MCF 10A (cell line): ENCODE data around the gene SLC35E1. TPM values are rescaled to one million over a fixed set of nuclear protein-coding genes. Genes with fewer than 3 reads are reported as not detected.

Source experiments
- BruUV-seq: library from RNA; stranded (reverse); fragments of 400-500 nt; replicated peaks from 2 replicates; lab custom pipeline; 2021; lab: Mats Ljungman, UMichigan
- CTCF ChIA-PET: fragments of 300-600 bp; sonication (Branson Sonifier 250); formaldehyde crosslinking; extraction: SDS; loops from one replicate; lab custom pipeline; 2021; ENCODE audit warnings: antibody characterized with exemption, inconsistent platforms; lab: Yijun Ruan, JAX
- POLR2A ChIA-PET: fragments of 300-600, 350-650 bp; sonication (Branson Sonifier 250); formaldehyde crosslinking; extraction: SDS; loops from one replicate; lab custom pipeline; 2020; ENCODE audit warnings: antibody characterized with exemption, inconsistent platforms; lab: Yijun Ruan, JAX
- DNase-seq: peaks from one replicate; pipeline ENCODE4 v3.0.0-alpha.2; 2018; ENCODE audit not compliant: unreplicated experiment
- H3K27ac Mint-ChIP-seq: one replicate; pipeline ENCODE4 v1.8.0; 2022; ENCODE audit warnings: mild to moderate bottlenecking, low read depth, mixed read lengths; ENCODE audit not compliant: unreplicated experiment
- H3K27me3 Mint-ChIP-seq: one replicate; pipeline ENCODE4 v1.8.0; 2022; ENCODE audit warnings: mixed read lengths; ENCODE audit not compliant: insufficient read depth, unreplicated experiment
- H3K36me3 Mint-ChIP-seq: one replicate; pipeline ENCODE4 v1.8.0; 2022; ENCODE audit warnings: mild to moderate bottlenecking, moderate library complexity, mixed read lengths; ENCODE audit not compliant: insufficient read depth, unreplicated experiment
- H3K4me1 Mint-ChIP-seq: one replicate; pipeline ENCODE4 v1.8.0; 2022; ENCODE audit warnings: mixed read lengths; ENCODE audit not compliant: insufficient read depth, unreplicated experiment
- H3K4me3 Mint-ChIP-seq: one replicate; pipeline ENCODE4 v1.8.0; 2022; ENCODE audit warnings: mild to moderate bottlenecking, moderate library complexity, mixed read lengths; ENCODE audit not compliant: unreplicated experiment
- H3K9me3 Mint-ChIP-seq: one replicate; pipeline ENCODE4 v1.8.0; 2022; ENCODE audit warnings: mixed read lengths; ENCODE audit not compliant: unreplicated experiment
- intact Hi-C: fragments of 100-400 bp; cut with micrococcal nuclease; formaldehyde crosslinking; loops from 2 replicates; pipeline ENCODE4 v1.14.1; 2022
- total RNA-seq: library from RNA; stranded (reverse); gene quantifications from 2 replicates; pipeline ENCODE4 v1.2.3, GENCODE V29; 2022
- TF ChIP-seq, protein P1 (sequence below): fragments of 200-600 bp; IDR thresholded peaks from one replicate; pipeline ENCODE4 v1.8.0; 2022; ENCODE audit warnings: antibody characterized with exemption, mild to moderate bottlenecking; ENCODE audit not compliant: unreplicated experiment

Gene SLC35E1
- total RNA-seq, 1 experiment from 2014 or later = 62.6 TPM

DNA sequence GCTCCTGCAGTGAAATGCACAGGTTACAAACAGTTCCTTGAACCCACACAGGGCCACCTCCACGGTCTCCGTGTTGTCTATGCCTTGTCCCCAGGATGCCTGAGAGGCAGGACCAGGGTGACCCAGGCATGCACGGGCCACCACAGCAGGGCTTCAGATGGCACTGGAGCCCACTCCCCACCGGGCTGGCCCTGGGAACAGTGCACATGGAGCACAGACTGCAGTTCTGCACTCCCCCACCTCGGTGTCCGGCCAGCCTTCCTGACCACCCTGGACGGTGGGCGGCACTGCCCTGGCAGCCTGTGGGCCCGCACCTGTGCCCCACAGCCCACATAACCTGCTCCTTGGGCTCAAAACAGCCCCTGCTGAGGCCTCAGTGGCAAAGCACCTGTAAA is 14.3 kb upstream of the SLC35E1 start:
- Mint-ChIP-seq H3K4me1 (peaks cover 27% of the 10 kb centered on the region), H3K27me3 (no peaks in the 10 kb centered on the region), H3K36me3 (peaks cover 4% of the 10 kb centered on the region), H3K4me3 (no peak overlapping the region), H3K9me3 (no peaks in the 10 kb centered on the region), H3K27ac (no peak overlapping the region)
- TF ChIP-seq, protein P1, sequence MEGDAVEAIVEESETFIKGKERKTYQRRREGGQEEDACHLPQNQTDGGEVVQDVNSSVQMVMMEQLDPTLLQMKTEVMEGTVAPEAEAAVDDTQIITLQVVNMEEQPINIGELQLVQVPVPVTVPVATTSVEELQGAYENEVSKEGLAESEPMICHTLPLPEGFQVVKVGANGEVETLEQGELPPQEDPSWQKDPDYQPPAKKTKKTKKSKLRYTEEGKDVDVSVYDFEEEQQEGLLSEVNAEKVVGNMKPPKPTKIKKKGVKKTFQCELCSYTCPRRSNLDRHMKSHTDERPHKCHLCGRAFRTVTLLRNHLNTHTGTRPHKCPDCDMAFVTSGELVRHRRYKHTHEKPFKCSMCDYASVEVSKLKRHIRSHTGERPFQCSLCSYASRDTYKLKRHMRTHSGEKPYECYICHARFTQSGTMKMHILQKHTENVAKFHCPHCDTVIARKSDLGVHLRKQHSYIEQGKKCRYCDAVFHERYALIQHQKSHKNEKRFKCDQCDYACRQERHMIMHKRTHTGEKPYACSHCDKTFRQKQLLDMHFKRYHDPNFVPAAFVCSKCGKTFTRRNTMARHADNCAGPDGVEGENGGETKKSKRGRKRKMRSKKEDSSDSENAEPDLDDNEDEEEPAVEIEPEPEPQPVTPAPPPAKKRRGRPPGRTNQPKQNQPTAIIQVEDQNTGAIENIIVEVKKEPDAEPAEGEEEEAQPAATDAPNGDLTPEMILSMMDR = no peak
- CTCF ChIA-PET = no interaction called here
- BruUV-seq = no TSS peak
- no peak for DNase-seq
- intact Hi-C loops = no loop called here
- POLR2A ChIA-PET = interaction anchor here (1.0 kb wide), 1 partner anchor 23 kb away, joined by 4 read pairs; no protein-coding TSS in a partner anchor

DNA sequence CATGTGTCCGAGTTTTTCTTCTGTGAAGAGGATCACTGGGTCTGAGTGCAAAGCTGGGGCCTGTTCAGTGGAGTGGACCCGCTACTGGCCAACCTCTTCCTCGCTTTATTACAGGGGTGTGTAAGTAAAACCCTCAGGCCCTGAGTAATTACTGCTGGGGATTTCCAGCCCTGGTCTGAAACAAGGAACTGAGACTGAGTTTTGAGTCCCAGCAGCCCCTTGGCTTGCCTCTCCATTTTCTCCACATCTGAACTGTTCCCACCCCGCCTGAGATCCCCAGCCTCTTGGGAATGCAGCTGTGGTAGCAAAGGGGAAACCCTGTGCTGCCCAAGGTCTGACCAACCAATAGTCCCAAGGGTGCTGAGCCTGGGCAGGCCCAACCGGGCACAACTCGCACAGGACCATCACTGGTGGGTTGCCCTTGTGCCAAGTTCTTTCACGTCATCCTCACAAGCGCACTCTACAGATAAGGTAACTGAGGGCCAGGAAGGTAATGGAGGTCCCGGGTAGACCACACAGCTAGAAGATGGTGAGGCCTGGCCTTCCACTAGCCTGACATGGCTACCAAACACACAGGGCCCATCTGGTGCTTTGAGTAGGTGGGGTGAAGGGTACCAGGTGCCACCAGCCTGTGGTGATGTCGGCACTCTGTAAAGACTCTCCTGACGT is 13.7 kb upstream of the SLC35E1 start:
- no peaks in the 10 kb centered on the region for H3K9me3 Mint-ChIP-seq
- no peaks in the 10 kb centered on the region for H3K27me3 Mint-ChIP-seq
- no peak overlapping the region for H3K4me3 Mint-ChIP-seq
- BruUV-seq = no TSS peak
- ChIA-PET POLR2A (interaction anchor here (1.0 to 2.1 kb wide), 2 partner anchors 23 to 41 kb away, joined by 4 to 18 read pairs; partner anchors contain the start of gene MED26), CTCF (no interaction called here)
- DNase-seq = no peak
- peak overlapping the region; percentile 57 for H3K27ac Mint-ChIP-seq
- peaks cover 4% of the 10 kb centered on the region for H3K36me3 Mint-ChIP-seq
- TF ChIP-seq, protein P1 = no peak
- peaks cover 30% of the 10 kb centered on the region for H3K4me1 Mint-ChIP-seq
- intact Hi-C loops = no loop called here

DNA sequence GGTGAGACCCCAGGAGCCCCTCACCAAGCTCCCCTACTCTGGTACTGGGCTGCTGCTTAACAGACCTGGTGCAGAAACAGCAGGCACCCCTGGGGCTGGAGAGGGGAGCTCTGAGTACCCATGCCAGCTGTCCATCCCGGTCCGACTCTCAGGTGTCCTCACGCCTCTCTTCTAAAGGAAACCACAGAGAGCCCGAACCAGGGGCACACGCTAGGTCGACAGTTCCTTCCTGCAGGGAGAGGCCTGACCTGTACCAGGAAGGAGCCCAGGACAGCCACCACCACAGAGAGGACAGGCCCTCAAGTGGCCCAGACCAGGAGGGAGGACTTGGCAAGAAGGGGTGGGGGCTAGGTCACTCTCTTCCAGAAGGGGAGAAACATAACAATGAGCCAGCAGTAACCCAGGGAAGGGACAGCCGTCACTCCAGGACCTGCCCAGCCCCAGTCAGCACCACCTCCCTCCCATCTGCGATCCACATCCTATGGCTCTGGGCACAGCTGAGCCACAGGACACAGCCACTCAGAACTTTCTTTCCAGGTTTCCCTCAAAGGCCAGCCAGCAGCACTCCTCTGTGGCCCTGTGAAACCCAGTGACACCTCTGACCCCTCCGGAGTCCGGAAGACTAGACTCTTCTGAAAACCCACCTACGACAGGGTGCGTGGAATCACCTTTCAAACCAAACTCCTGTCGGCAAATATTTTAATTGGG is 13.0 kb upstream of the SLC35E1 start:
- no peak for DNase-seq
- peaks cover 34% of the 10 kb centered on the region for H3K4me1 Mint-ChIP-seq
- ChIA-PET POLR2A (interaction anchor here (0.8 to 2.1 kb wide), 7 partner anchors 13 to 76 kb away, joined by 3 to 18 read pairs (median 5); partner anchors contain the start of genes MED26, SLC35E1 and TMEM38A), CTCF (interaction anchor here (1.0 to 1.2 kb wide), 2 partner anchors 21 to 23 kb away, joined by 3 to 5 read pairs; no protein-coding TSS in a partner anchor)
- intact Hi-C loops = no loop called here
- no TSS peak for BruUV-seq
- TF ChIP-seq, protein P1 = no peak
- no peaks in the 10 kb centered on the region for H3K27me3 Mint-ChIP-seq
- peaks cover 4% of the 10 kb centered on the region for H3K36me3 Mint-ChIP-seq
- H3K27ac Mint-ChIP-seq = peak overlapping the region; percentile 78
- H3K9me3 Mint-ChIP-seq = no peaks in the 10 kb centered on the region
- H3K4me3 Mint-ChIP-seq = no peak overlapping the region
